Measurements from ENCODE around the gene KCNK3. TPM values are rescaled to one million over a fixed set of nuclear protein-coding genes. Genes with fewer than 3 reads are reported as not detected.

Gene KCNK3
- total RNA-seq, 1 experiment from 2014 or later, result 0.09 TPM

DNA sequence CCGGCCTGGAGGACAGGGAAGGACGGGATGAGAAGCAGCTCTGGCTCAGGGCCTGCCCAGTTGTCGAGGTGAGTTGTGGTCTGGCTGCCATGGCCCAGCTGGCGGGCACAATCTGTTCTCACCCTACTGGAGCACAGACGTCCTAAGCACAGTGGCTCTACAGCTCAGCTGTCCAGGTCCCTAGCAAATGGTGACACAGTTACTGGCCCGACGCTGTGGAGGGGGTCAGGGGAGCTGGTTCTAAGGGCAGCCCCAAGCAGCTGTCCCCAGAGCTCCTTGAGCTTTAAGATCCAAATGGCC, 32.9 kb downstream of the KCNK3 start:
- Histone ChIP-seq H3K18ac (ENCODE audit: insufficient read length, low read depth, low read length) (no peak overlapping the region), H2BK20ac (ENCODE audit: low read depth, low read length, poor library complexity, severe bottlenecking) (no peak overlapping the region), H3K27me3 (ENCODE audit: insufficient read depth, low read length) (no peaks in the 10 kb centered on the region), H3K79me2 (ENCODE audit: insufficient read depth, low read length) (no peaks in the 10 kb centered on the region), H3K9ac (ENCODE audit: extremely low read depth, insufficient read length, low read length) (no peak overlapping the region), H3K79me1 (ENCODE audit: insufficient read depth, low read depth, low read length, poor library complexity, severe bottlenecking) (no peaks in the 10 kb centered on the region), H2BK120ac (ENCODE audit: low read depth, low read length, poor library complexity, severe bottlenecking) (no peak overlapping the region), H4K5ac (ENCODE audit: insufficient read length, low read depth, low read length) (no peak overlapping the region), H4K8ac (replicated peaks; ENCODE audit: insufficient read length, low read depth, low read length) (no peak overlapping the region), H4K20me1 (ENCODE audit: control insufficient read depth, insufficient read depth, insufficient read length) (no peaks in the 10 kb centered on the region), H3K56ac (ENCODE audit: insufficient read length, low read depth, low read length) (no peak overlapping the region), H3K23ac (ENCODE audit: insufficient read length, low read depth, low read length) (no peak overlapping the region), H2AFZ (ENCODE audit: low read length) (no peak overlapping the region), H3K4me2 (ENCODE audit: insufficient read depth, insufficient read length, low read length) (no peak overlapping the region), H2BK12ac (ENCODE audit: insufficient read length, low read depth, low read length) (no peak overlapping the region), H4K91ac (ENCODE audit: insufficient read length, low read depth, low read length) (no peak overlapping the region), H3K9me3 (ENCODE audit: control insufficient read depth, low read depth, low read length) (no peaks in the 10 kb centered on the region), H3K14ac (ENCODE audit: insufficient read depth, low read length) (no peak overlapping the region), H3K4me1 (ENCODE audit: insufficient read depth, low read length) (peaks cover 4% of the 10 kb centered on the region; the same call in 1 of the 2 replicates), H2AK5ac (ENCODE audit: insufficient read length, low read length) (no peak overlapping the region), H3K23me2 (ENCODE audit: insufficient read length, low read depth, low read length, poor library complexity, severe bottlenecking) (no peaks in the 10 kb centered on the region), H2BK5ac (ENCODE audit: insufficient read length, low read length) (no peak overlapping the region), H2BK15ac (ENCODE audit: low read depth, low read length) (no peak overlapping the region), H3T11ph (ENCODE audit: low read length) (no peak overlapping the region), H3K27ac (ENCODE audit: insufficient read length, low read depth, low read length) (no peak overlapping the region), H3K4ac (ENCODE audit: low read depth, low read length) (no peak overlapping the region)
- H3K27ac Mint-ChIP-seq, result no peak overlapping the region
- no peaks in the 10 kb centered on the region for H3K9me3 Mint-ChIP-seq
- no CpG with 5 or more reads among the region's 7 CpGs for WGBS (ENCODE audit: extremely low coverage, insufficient read length, low lambda C conversion rate)
- H3K36me3 Mint-ChIP-seq (ENCODE audit: insufficient read depth in 1 of 3, low read depth in 3 of 3), result no peaks in the 10 kb centered on the region; a peak in 1 of 7 replicates
- no peak for DNase-seq
- H3K4me1 Mint-ChIP-seq, result peaks cover 11 to 16% of the 10 kb centered on the region in 2 experiments
- no peak overlapping the region for H3K4me3 Mint-ChIP-seq
- H3K27me3 Mint-ChIP-seq (ENCODE audit: low read depth), result no peaks in the 10 kb centered on the region; the same call in none of the 2 replicates
- TF ChIP-seq, protein P1, sequence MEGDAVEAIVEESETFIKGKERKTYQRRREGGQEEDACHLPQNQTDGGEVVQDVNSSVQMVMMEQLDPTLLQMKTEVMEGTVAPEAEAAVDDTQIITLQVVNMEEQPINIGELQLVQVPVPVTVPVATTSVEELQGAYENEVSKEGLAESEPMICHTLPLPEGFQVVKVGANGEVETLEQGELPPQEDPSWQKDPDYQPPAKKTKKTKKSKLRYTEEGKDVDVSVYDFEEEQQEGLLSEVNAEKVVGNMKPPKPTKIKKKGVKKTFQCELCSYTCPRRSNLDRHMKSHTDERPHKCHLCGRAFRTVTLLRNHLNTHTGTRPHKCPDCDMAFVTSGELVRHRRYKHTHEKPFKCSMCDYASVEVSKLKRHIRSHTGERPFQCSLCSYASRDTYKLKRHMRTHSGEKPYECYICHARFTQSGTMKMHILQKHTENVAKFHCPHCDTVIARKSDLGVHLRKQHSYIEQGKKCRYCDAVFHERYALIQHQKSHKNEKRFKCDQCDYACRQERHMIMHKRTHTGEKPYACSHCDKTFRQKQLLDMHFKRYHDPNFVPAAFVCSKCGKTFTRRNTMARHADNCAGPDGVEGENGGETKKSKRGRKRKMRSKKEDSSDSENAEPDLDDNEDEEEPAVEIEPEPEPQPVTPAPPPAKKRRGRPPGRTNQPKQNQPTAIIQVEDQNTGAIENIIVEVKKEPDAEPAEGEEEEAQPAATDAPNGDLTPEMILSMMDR (conservative IDR thresholded peaks at IDR 0.05), result no peak

All from H9 (cell line).